ENCODE measurements around the gene LEF1. TPM values are rescaled to one million over a fixed set of nuclear protein-coding genes. Genes with fewer than 3 reads are reported as not detected.
A peak's percentile ranks its signal among the peaks of the same experiment; 100 is the strongest.

The LEF1 gene
- total and polyA plus RNA-seq, 9 of the 15 experiments (the other 6 are each of a cell fraction or from before 2014, with no cell fraction given), result 15.1 to 81.1 (median 29.7) TPM

- no peak for TF ChIP-seq U2AF2 (optimal IDR thresholded peaks at IDR 0.05; ENCODE audit: low read depth, low read length)
- TF ChIP-seq ZHX1 (conservative IDR thresholded peaks at IDR 0.05; ENCODE audit: low read length), result no peak
- TF ChIP-seq KAT2B (IDR thresholded peaks at IDR 0.05; ENCODE audit: low read depth, low read length), result no peak
- TF ChIP-seq, protein P1, sequence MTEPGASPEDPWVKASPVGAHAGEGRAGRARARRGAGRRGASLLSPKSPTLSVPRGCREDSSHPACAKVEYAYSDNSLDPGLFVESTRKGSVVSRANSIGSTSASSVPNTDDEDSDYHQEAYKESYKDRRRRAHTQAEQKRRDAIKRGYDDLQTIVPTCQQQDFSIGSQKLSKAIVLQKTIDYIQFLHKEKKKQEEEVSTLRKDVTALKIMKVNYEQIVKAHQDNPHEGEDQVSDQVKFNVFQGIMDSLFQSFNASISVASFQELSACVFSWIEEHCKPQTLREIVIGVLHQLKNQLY (CRISPR knock-in tag; conservative IDR thresholded peaks at IDR 0.05), result no peak
These were observed 7.2 kb upstream of the LEF1 start (continued) for GRCh38 chr4:108175966-108176365.

DNA sequence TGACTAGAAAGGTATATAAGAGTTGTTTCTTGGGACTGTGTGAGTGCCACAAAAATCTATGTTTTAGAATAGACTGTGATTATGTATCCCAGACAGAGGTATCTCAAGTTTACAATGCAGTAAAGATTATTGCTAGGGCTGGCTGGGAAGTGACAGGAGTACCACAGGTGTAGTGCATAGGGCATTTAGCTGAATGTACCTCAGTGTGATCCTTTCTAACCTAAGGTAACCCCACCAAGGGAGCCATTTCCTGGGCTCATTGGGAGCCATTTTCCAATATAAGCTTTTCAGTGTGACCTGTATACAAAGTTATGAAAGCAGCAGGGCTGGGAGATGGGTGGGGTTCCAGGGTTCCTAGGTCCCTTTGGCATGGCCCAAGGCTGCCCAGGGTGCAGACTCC is 6.1 kb upstream of the LEF1 start:
- POLR2A ChIA-PET, result interaction anchor here (1.0 kb wide), 1 partner anchor 305 kb away, joined by 3 read pairs; no protein-coding TSS in a partner anchor
- intact Hi-C loops (cut with micrococcal nuclease), result no loop called here
- DNase-seq (ENCODE audit: extremely low read depth in 1 of 4, low spot score in 3 of 4), result no peak

More for the DNA sequence above, 6.1 kb upstream of the LEF1 start:
- no peak for FAIRE-seq
- H3K4me2 ChIP-seq (ENCODE audit: insufficient read depth, low read length), result no peak overlapping the region
- BruUV-seq (replicated peaks), result no TSS peak
- TF ChIP-seq YY1 (IDR thresholded peaks at IDR 0.05; ENCODE audit: borderline replicate concordance in 1 of 3, control insufficient read depth in 1 of 3, extremely low read depth in 1 of 3, insufficient read depth in 3 of 3, insufficient read length in 1 of 3, insufficient replicate concordance in 2 of 3, low read depth in 1 of 3, low read length in 2 of 3) (peak in 1 of 3 experiments; percentile 80), EP300 (IDR thresholded peaks at IDR 0.05; ENCODE audit: low read length) (no peak)
- in situ Hi-C loops (cut with MboI), result no loop called here
- no peaks in the 10 kb centered on the region for H4K20me1 ChIP-seq (replicated peaks; ENCODE audit: control insufficient read depth, insufficient read depth, low read length)
- CTCF ChIA-PET (ENCODE audit: low intra/inter-chr PET ratio), result no interaction called here
- no peak overlapping the region for H3K27ac ChIP-seq (ENCODE audit: extremely low read depth, low read depth, low read length)
- no peaks in the 10 kb centered on the region; the same call in 2 of the 3 replicates for H3K36me3 ChIP-seq (ENCODE audit: control insufficient read depth, insufficient read depth, low read length)
- peaks cover 3% of the 10 kb centered on the region; the same call in 1 of the 3 replicates for H3K79me2 ChIP-seq (ENCODE audit: control insufficient read depth, insufficient read depth, low read length)
- ATAC-seq, result no peak
- H3K4me3 ChIP-seq, result no peak overlapping the region
- H3K4me1 ChIP-seq (replicated peaks in 1 of 2; ENCODE audit: control insufficient read depth in 2 of 2, insufficient read depth in 2 of 2, low read length in 2 of 2), result peaks cover 2 to 20% of the 10 kb centered on the region in 2 experiments; a peak in 4 of 5 replicates
- H3K9ac ChIP-seq (ENCODE audit: insufficient read depth in 1 of 2, low read depth in 2 of 2, low read length in 2 of 2), result no peak overlapping the region
- no peaks in the 10 kb centered on the region for H3K9me3 ChIP-seq (replicated peaks; ENCODE audit: control insufficient read depth, insufficient read depth, low read depth, low read length)
- no peaks in the 10 kb centered on the region for H3K27me3 ChIP-seq (ENCODE audit: control insufficient read depth in 2 of 2, insufficient read depth in 2 of 2, low read length in 2 of 2)
- no peaks in the 10 kb centered on the region for H3K9me1 ChIP-seq (ENCODE audit: control insufficient read depth, insufficient read depth, low read length)
- H2AFZ ChIP-seq (ENCODE audit: low read depth, low read length), result no peak overlapping the region

Data from K562 (cell line).